TTC549 (cell line): ENCODE data around the gene GNAI3.

ENCODE experiments used
- FAIRE-seq: peaks from 2 replicates; lab custom pipeline; 2012; peaks lifted over from hg19 to GRCh38; lab: Jason Lieb, UNC

The GNAI3 gene

GRCh38 chr1:109624201-109625010 is 76.0 kb downstream of the GNAI3 start:
- no peak for FAIRE-seq

- FAIRE-seq = no peak
These were observed 76.8 kb downstream of the GNAI3 start for GRCh38 chr1:109625176-109625575.

- no peak for FAIRE-seq
These were observed 77.5 kb downstream of the GNAI3 start for GRCh38 chr1:109625601-109626560.

GRCh38 chr1:109626682-109627408 is 78.4 kb downstream of the GNAI3 start:
- FAIRE-seq = no peak

- FAIRE-seq = no peak
These were observed 79.4 kb downstream of the GNAI3 start for GRCh38 chr1:109627692-109628399.

GRCh38 chr1:109628540-109629321 is 80.3 kb downstream of the GNAI3 start:
- FAIRE-seq = no peak

GRCh38 chr1:109629372-109630030 is 81.1 kb downstream of the GNAI3 start:
- no peak for FAIRE-seq

GRCh38 chr1:109630081-109630897 is 81.9 kb downstream of the GNAI3 start:
- FAIRE-seq = no peak

- no peak for FAIRE-seq
These were observed 82.6 kb downstream of the GNAI3 start for GRCh38 chr1:109630898-109631512.

- no peak for FAIRE-seq
These were observed 83.4 kb downstream of the GNAI3 start for GRCh38 chr1:109631513-109632505.

- no peak for FAIRE-seq
These were observed 84.4 kb downstream of the GNAI3 start for GRCh38 chr1:109632671-109633346.

- no peak for FAIRE-seq
These were observed 85.9 kb downstream of the GNAI3 start for GRCh38 chr1:109634292-109634691.

- FAIRE-seq = no peak
These were observed 86.6 kb downstream of the GNAI3 start for GRCh38 chr1:109634771-109635750.

GRCh38 chr1:109635862-109636200 is 87.4 kb downstream of the GNAI3 start:
- FAIRE-seq = no peak

- FAIRE-seq = no peak
These were observed 88.0 kb downstream of the GNAI3 start for GRCh38 chr1:109636201-109636952.
